ENCODE results near the gene TRIM31.

The TRIM31 gene

GRCh38 chr6:30111266-30111856, 1.5 kb downstream of the TRIM31 start:
- DNase-seq = no peak

- no peak for DNase-seq
Measured at GRCh38 chr6:30104661-30105060, 8.2 kb downstream of the TRIM31 start.

- DNase-seq = no peak
Measured at GRCh38 chr6:30103872-30104179, 9.1 kb downstream of the TRIM31 start.

DNA sequence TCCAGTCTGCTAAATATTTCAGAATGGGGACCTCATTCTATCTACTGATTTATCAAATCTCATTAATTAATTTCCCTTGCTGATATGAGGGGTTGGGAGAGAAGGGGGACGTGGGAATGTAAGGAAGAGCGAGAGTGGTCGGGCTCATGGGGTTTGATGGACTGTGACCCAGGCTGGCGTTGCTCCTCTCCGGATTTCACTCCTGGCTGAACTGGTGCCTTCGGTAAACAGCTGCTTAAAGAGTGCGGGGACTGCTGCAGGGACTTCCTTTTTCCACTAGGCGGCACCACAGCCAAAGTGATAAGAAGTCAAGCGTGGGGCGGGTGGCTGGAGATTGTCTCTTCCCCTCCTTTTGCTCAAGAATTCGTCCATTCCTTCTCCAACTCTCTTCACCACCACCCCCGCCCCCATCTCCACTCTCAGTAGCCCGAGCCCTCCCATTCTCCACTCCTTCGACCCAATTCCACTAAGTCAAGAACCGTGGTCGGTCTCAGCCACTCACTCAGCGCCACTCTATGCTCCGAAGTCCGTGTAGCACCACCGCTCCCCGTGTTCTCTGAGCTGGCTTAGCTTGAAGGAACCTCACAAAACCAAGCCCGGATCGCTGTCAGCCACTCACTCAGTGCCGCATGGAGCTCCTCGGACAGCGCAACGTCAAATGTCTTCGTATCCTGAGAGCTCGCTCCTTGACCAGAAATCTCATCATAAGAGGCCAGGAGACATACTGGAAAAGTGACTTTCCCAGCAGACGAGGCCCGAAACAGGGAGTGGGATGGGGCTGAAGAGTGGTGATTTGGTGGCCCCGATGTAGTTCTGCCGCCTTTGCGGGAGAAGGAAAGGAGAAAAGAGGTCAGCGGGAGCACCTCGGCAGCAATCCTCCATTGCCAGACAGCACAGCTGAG, 9.7 kb downstream of the TRIM31 start:
- peak; percentile 96 for DNase-seq

- DNase-seq = peak; percentile 43
Measured at GRCh38 chr6:30102414-30102969, 10.4 kb downstream of the TRIM31 start.

GRCh38 chr6:30101444-30102413, 11.2 kb downstream of the TRIM31 start:
- DNase-seq = peak; percentile 88

DNA sequence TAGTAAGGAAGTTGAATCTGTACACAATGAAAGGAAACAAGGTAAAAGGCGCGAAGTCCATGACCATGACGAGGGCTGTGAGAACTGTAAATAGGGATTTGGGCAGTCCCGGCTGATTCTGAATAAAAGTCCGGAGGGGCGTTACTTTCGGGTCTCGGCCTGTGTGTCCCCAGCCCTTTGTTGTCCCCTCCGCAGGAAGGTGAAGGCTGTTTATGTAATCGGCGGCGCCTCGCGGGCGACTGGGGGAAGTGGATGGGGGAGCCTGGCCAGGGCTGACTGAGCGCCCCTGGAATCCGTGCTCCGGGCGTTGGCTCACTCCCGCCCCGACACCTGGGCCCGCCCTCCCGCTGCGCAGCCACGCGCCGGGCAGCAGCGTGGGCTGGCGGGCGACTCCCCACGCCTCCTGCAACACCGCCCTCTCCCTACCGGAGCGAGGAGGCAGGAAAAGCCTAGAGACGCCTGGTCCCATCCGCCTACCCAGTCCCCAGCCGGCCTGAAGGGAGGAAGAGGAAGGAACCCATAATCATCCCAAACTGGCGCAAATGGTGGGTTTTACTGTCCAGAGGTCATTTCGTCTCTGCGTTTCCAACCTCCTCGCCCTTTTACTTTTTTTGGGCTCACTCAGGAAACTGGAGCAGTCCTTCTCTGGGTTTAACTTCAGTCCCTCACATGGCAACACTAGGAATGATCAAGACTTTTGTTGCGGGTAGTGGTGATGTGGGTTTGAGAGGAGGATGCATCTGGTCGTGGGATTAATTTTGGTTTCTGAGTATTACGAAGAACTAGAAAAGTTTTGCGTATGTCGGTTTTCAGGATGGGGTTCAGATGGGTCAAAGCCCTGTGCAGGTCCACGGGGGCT, 12.1 kb downstream of the TRIM31 start:
- peak; percentile 37 for DNase-seq

- DNase-seq = no peak
Measured at GRCh38 chr6:30100154-30100553, 12.7 kb downstream of the TRIM31 start.

DNA sequence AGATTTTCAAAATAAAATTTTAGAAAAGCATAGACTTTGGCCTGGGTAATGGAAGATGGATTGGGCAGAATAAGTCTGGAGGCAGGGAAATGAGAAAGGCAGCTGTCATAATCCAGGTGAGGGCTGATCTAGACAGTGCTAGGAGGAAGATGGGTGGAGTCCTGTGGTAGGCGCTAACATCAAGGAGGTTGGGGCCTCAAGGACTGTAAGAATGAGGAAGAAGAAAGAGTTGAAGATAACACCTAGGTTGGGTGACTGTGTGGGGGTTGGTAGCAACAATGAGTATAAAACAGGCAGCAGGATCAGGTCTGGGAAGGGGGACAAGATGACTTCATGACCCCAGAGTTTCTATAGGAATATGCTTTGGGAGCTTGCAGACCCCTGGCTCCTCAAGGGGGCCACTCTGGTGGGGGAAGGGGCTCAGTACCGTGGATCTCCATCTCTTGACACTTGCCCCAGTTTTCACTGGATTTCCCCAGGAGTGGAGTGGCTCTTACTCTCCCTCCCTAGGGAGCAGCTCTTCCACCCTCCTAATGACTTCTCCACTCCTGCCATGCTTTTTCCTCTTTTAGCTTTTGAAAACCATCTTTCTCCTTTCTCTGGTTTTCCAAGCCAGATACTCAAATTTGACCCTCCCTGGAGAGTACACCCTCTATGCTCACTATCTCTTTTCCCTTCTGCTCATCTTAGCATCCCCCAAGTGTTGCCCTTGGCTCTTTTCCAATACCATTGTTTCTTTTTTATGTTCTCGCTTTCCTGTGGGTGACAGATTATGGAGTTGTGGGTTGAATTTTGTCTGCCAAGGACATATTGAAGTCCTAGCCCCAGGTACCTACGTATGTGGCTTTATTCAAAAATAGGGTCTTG, 14.8 kb downstream of the TRIM31 start:
- DNase-seq = no peak

DNA sequence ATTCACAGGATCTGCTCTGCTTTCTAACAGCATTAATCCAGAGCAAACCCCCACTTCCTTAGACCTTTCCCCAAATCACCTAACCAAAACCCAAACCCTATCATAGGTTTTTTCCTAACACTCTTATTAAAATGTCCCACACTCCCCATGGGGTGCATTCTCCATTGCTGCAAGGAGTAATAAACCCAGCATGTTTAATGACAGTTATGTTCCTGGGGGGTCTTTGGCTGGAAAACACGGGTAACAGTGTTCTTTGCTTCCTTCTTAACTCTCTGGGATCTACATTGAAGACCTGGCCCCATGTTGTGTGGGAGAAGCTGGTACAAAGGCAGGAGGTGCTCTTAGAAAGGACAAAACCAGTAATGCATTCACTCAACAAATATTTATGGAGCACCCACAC, 16.1 kb downstream of the TRIM31 start:
- no peak for DNase-seq

DNA sequence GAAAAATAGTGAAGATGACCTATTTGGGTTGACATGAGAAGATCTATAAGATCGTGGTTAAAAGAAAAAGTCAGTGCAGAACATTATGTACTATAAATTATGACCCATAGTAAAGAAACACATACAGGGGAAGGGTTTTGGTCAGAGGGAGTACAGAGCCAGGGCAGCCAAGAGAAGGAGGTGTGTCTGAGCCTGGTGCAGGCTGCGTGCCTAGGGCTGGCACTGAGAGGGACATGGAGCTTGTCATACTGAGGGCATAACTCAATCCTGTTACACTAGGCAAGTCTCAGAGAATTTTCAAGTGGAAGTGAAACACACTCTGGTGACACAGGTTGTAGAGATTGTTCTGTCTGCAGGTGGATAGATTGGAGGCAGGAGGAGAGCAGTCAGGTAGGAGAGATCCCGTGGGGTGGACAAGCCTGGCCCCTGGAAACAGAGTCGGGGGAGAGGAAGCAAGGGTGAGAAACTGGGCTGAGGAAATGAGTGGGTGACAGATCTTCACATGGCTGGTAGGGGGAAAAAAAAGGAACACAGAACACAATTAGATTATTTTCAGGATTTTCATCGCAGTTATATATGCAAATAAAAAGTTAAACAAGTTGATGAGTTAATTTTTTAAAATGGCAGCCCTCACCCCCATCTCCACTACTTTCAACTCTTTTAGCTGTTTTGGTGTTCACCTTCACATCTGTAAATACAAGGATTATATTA, 18.8 kb downstream of the TRIM31 start:
- no peak for DNase-seq

DNA sequence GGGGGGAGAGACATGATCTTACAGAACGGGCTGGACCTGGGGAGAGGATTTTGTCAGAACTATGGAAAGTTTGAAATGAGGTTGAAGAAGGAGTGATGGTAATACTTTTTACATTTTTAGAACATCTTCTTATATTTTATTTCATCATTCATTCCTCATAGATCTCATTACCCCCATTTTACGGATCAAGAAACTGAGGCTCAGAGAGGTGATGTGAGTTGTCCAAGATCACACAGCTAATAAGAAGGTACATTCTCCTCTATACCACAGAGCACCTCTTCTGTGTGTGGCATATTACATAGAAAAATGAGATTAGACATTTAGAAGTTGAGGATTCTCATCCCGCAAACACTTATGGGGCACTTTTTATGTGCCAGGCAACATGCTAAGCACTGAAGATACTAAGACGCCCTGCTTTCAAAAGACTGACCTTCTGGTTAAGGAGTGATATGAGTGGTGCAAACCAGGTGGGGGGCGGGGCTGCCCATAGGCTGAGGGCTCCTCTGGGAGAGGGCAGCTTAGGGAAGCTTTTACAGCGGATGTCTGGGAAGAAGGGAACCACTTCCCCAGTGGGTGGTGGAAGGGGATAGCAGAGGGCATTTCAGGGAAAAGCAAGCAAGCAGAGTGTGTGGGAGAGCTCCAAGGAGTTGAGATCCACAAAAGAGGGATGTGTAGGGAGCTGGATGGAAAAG, 19.9 kb downstream of the TRIM31 start:
- no peak for DNase-seq

DNA sequence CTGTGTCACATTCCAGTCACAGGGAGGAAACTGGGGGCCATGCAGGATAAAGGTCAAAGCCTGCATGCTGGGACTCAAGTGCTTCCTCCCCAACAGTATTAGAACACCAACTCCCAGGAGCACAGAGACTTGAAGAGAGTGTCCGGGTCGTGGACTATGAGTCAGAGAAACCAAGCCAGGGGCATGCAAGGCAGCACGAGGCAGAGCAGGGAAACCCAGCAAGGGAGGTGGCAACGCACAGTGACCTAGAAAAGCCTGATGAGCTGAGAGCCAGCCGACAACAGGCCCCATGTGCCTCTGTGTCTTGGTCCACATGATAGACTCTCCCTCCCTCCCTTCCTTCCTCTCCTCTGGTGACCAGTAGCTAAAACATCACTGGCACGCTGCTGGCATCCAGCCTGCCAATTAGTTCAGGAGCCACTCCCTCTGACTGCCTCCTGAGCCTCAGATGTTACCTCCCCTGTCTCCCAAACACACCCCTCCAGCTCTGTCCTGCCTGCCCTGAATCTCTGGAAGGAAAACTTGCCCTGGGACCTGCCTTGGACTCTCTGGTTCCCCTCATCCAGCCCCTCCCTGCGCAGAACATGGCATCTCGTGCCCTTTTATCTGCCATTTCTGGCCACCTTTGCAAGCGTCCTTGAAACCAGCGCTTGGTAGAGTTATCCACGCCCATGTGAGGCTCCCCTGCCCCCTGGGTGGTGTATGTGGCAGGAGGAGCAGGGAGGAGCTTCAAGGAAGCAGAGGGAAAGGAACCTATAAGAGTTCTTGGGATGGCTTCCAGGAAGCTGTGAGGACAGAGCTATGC, 21.1 kb downstream of the TRIM31 start:
- DNase-seq = peak; percentile 31

DNA sequence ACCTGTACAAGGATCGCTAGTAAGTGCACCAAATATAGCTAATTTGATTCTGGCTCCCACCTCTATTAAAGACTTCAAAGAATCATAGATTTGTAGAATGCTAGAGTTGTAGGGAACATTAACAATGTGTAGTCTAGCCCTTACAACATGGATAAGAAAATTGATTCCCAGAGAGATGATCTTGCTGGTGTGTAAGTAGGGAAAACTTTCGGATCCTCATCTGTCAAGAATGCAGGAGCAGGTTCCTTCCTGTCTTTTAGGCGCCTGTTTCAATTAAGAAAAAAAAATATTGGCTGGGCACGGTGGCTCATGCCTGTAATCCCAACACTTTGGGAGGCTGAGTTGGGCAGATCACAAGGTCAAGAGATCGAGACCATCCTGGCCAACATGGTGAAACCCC, 25.0 kb downstream of the TRIM31 start:
- no peak for DNase-seq

- no peak for DNase-seq
Measured at GRCh38 chr6:30077218-30077617, 35.7 kb downstream of the TRIM31 start.

- DNase-seq = no peak
Measured at GRCh38 chr6:30075790-30076732, 36.8 kb downstream of the TRIM31 start.

- DNase-seq = peak; percentile 50
Measured at GRCh38 chr6:30075094-30075789, 37.6 kb downstream of the TRIM31 start, which contains the start of gene RNF39. Gene RNF39 (minus strand): TSS chr6:30075769. CDS start chr6:30075585, 184 bp downstream.

All from eye (tissue), 1 donor.